Osteoblast (primary cell): ENCODE measurements around the gene HESX1. TPM values are rescaled to one million over a fixed set of nuclear protein-coding genes. Genes with fewer than 3 reads are reported as not detected.

Source experiments
- DNase-seq: peaks from one replicate; pipeline ENCODE4 v3.0.0; 2011; ENCODE audit warnings: low spot score, mixed read lengths; ENCODE audit not compliant: insufficient read length; ENCODE audit errors: missing footprints
- H2AFZ ChIP-seq: 2 replicates; pipeline ENCODE4 v1.6.0; 2011; ENCODE audit warnings: mild to moderate bottlenecking, low read length
- H3K27ac ChIP-seq: 2 replicates; pipeline ENCODE4 v1.5.1; 2011; ENCODE audit warnings: mild to moderate bottlenecking, low read depth, low read length, moderate library complexity
- H3K27me3 ChIP-seq: 2 replicates; pipeline ENCODE4 v1.6.0; 2012; ENCODE audit warnings: mild to moderate bottlenecking, control low read depth, inconsistent platforms, low read length, moderate library complexity; ENCODE audit not compliant: insufficient read depth
- H3K36me3 ChIP-seq: 2 replicates; pipeline ENCODE4 v1.5.1; 2011; ENCODE audit warnings: mild to moderate bottlenecking, low read length, control low read depth, moderate library complexity; ENCODE audit not compliant: insufficient read depth
- H3K4me1 ChIP-seq: 2 replicates; pipeline ENCODE4 v1.5.1; 2011; ENCODE audit warnings: mild to moderate bottlenecking, low read length, control low read depth, moderate library complexity; ENCODE audit not compliant: insufficient read depth
- H3K4me2 ChIP-seq: 2 replicates; pipeline ENCODE4 v1.6.0; 2011; ENCODE audit warnings: mild to moderate bottlenecking, low read length; ENCODE audit not compliant: insufficient read depth
- H3K4me3 ChIP-seq: fragments of 200-600 bp; sonication (generic); 3 replicates; pipeline ENCODE4 v1.5.1; 2012; ENCODE audit warnings: mild to moderate bottlenecking, low read length, inconsistent platforms; ENCODE audit not compliant: insufficient read depth
- H3K79me2 ChIP-seq: 2 replicates; pipeline ENCODE4 v1.6.0; 2012; ENCODE audit warnings: mild to moderate bottlenecking, low read length, control low read depth, inconsistent platforms; ENCODE audit not compliant: insufficient read depth
- H3K9me3 ChIP-seq: 2 replicates; pipeline ENCODE4 v1.5.1; 2011; ENCODE audit warnings: low read depth, low read length, control low read depth
- H4K20me1 ChIP-seq: 2 replicates; pipeline ENCODE4 v1.6.0; 2012; ENCODE audit warnings: mild to moderate bottlenecking, low read length, control low read depth; ENCODE audit not compliant: insufficient read depth
- total RNA-seq: library from RNA; depleted of rRNA; stranded (reverse); fragments of >200 nt; gene quantifications from 2 replicates; pipeline ENCODE4 v1.2.3, GENCODE V29; 2012
- TF ChIP-seq, protein P1 (sequence below): IDR thresholded peaks from 2 replicates; pipeline ENCODE4 v1.5.1; 2011; ENCODE audit warnings: mild to moderate bottlenecking, low read depth, low read length, moderate library complexity; ENCODE audit errors: extremely low read depth

The HESX1 gene
- total RNA-seq, 1 donor: 0.72 TPM

GRCh38 chr3:57168151-57168550, 31.6 kb downstream of the HESX1 start:
- Histone ChIP-seq H3K9me3 (no peaks in the 10 kb centered on the region), H3K27me3 (peaks cover 35% of the 10 kb centered on the region), H3K79me2 (no peaks in the 10 kb centered on the region), H3K4me3 (no peak overlapping the region), H3K4me2 (no peak overlapping the region), H2AFZ (no peak overlapping the region), H4K20me1 (no peaks in the 10 kb centered on the region), H3K36me3 (no peaks in the 10 kb centered on the region), H3K27ac (no peak overlapping the region), H3K4me1 (peaks cover 6% of the 10 kb centered on the region)
- no peak for DNase-seq
- TF ChIP-seq, protein P1, sequence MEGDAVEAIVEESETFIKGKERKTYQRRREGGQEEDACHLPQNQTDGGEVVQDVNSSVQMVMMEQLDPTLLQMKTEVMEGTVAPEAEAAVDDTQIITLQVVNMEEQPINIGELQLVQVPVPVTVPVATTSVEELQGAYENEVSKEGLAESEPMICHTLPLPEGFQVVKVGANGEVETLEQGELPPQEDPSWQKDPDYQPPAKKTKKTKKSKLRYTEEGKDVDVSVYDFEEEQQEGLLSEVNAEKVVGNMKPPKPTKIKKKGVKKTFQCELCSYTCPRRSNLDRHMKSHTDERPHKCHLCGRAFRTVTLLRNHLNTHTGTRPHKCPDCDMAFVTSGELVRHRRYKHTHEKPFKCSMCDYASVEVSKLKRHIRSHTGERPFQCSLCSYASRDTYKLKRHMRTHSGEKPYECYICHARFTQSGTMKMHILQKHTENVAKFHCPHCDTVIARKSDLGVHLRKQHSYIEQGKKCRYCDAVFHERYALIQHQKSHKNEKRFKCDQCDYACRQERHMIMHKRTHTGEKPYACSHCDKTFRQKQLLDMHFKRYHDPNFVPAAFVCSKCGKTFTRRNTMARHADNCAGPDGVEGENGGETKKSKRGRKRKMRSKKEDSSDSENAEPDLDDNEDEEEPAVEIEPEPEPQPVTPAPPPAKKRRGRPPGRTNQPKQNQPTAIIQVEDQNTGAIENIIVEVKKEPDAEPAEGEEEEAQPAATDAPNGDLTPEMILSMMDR: no peak

DNA sequence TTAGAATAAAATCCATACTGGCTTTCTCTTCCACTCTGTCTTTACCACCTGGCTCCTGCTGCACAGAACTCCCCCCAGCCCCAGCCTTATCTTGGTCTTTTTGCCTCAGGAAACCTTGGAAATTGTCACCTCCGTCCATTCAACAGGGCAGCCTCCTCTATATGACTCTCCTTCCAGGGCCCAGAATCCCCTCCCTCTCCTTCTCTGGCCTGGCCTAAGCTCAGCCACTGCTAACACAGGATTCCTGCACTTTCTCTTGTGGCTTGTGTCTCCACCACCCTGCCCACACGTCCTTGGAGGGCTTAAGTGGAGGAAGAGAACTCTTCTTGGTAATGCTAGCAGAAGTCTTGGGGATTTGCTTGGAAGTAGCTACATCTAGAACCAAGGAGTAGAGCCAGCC, 33.1 kb downstream of the HESX1 start:
- H3K27ac ChIP-seq: no peak overlapping the region
- no peak overlapping the region for H3K4me3 ChIP-seq
- H3K9me3 ChIP-seq: no peaks in the 10 kb centered on the region
- no peak overlapping the region for H3K4me2 ChIP-seq
- DNase-seq: no peak
- no peak overlapping the region for H2AFZ ChIP-seq
- no peaks in the 10 kb centered on the region for H3K36me3 ChIP-seq
- TF ChIP-seq, protein P1: no peak
- no peaks in the 10 kb centered on the region for H3K79me2 ChIP-seq
- peaks cover 6% of the 10 kb centered on the region for H3K4me1 ChIP-seq
- H3K27me3 ChIP-seq: peaks cover 44% of the 10 kb centered on the region
- no peaks in the 10 kb centered on the region for H4K20me1 ChIP-seq

GRCh38 chr3:57165641-57166040, 34.1 kb downstream of the HESX1 start:
- Histone ChIP-seq H3K9me3 (no peaks in the 10 kb centered on the region), H4K20me1 (no peaks in the 10 kb centered on the region), H3K36me3 (no peaks in the 10 kb centered on the region), H3K4me2 (peak overlapping the region; percentile 90), H3K79me2 (no peaks in the 10 kb centered on the region), H2AFZ (no peak overlapping the region), H3K27me3 (peaks cover 51% of the 10 kb centered on the region), H3K4me3 (no peak overlapping the region), H3K4me1 (peaks cover 6% of the 10 kb centered on the region), H3K27ac (no peak overlapping the region)
- TF ChIP-seq, protein P1: no peak
- DNase-seq: no peak

GRCh38 chr3:57164657-57165573, 34.9 kb downstream of the HESX1 start, which contains the start of gene IL17RD:
TSS of gene IL17RD (minus strand) at chr3:57165353. CDS start at chr3:57165286, 67 bp downstream.
- H3K36me3 ChIP-seq: no peaks in the 10 kb centered on the region
- peak within 1 kb of the TSS; percentile 74 for H3K4me3 ChIP-seq
- no peaks in the 10 kb centered on the region for H4K20me1 ChIP-seq
- H3K4me1 ChIP-seq: peaks cover 3% of the 10 kb centered on the region
- H3K4me2 ChIP-seq: peak within 1 kb of the TSS; percentile 90
- no peaks in the 10 kb centered on the region for H3K9me3 ChIP-seq
- H2AFZ ChIP-seq: peak within 1 kb of the TSS; percentile 80
- DNase-seq: peak; percentile 99
- H3K27ac ChIP-seq: no peak within 1 kb of the TSS
- peaks cover 51% of the 10 kb centered on the region for H3K27me3 ChIP-seq
- H3K79me2 ChIP-seq: no peaks in the 10 kb centered on the region
- TF ChIP-seq, protein P1: no peak
